ENCODE results near the gene MYO16.

MYO16 gene

DNA sequence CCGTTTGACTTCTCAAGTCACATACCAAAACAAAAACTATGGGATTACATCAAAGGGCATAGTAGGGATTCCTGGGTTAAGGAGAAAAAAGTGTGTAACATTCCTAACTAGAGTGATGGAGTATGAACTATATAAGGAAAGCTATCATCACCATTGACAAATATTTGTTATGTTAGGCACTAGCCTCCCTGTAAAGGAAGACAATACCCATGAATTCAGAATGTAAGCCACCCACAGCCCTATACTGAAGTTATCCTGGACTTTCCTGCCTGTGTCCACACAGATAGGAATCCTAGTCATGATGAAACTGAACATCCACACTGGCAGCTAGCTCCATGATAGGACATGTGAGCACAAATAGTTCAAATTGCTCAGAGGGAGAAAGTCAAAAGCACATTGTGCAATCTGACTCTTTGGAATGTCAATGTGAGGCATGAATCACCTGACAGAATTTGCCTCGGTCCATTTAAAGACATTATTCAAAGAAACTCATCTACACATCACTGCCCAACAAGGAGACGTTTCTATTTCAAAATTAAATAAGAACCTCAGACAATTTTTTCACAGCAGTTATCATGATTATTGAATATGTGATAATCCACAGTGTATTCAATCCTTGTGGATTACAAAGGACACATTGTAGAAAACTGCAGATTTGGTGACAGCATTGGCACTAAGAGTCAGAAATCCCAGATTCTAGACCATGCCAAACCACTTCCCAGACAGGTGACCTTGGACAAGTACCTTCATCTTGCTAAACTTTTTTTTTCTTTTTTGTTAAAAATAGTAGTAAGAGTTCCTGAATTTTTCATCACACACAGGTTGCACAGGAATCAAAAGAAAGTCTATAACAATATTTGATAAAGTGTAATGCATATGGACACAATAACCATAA lies 627.7 kb downstream of the MYO16 start:
- DNase-seq, result no peak

All from NCI-H2029 treated with DMSO at 0.1 percent for 48 hours (cell line).